Measurements from ENCODE around the gene ZDHHC9. TPM values are rescaled to one million over a fixed set of nuclear protein-coding genes. Genes with fewer than 3 reads are reported as not detected.
A peak's percentile ranks its signal among the peaks of the same experiment; 100 is the strongest.

Gene ZDHHC9
- total RNA-seq, 2 experiments from 2014 or later: 3.0 to 4.1 TPM

DNA sequence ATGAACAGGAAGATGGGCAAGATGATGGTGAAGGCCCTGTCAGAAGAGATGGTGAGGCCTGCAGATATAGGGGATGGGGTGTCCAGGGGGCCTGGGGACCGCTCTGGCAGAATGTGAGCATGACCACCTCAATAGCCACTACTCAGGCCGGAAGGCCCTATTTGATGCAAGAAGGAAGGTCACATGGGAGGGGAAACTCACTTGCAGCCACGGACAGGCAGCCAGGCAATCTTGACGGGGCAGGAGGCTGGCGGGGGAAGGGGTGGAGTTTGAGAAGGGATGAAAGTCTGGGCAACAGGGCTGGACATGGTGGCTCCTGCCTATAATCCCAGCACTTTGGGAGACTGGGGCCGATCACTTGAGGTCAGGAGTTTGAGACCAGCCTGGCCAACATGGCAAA is 55.2 kb downstream of the ZDHHC9 start:
- peaks cover 80% of the 10 kb centered on the region for H3K36me3 Mint-ChIP-seq (ENCODE audit: low read depth)
- no peak overlapping the region for H3K4me3 ChIP-seq (ENCODE audit: low read length)
- H3K36me3 ChIP-seq (ENCODE audit: insufficient read depth, low read length): peaks cover 85% of the 10 kb centered on the region
- POLR2A ChIA-PET: no interaction called here
- H3K27me3 ChIP-seq (ENCODE audit: control insufficient read depth in 1 of 2, insufficient read depth in 2 of 2, low read length in 2 of 2): no peaks in the 10 kb centered on the region
- H3K27ac ChIP-seq (ENCODE audit: low read depth in 1 of 2, low read length in 2 of 2): peak overlapping the region in 1 of 2 donors; percentile 9
- TF ChIP-seq CTCF (IDR thresholded peaks at IDR 0.05): no peak
- peaks cover 40% of the 10 kb centered on the region for H3K4me1 Mint-ChIP-seq (ENCODE audit: low read depth)
- peaks cover 63% of the 10 kb centered on the region for H3K4me1 ChIP-seq (ENCODE audit: insufficient read depth, low read length)
- intact Hi-C loops (cut with DNase I, micrococcal nuclease): loop anchor here (10.0 kb wide), 2 partner anchors 54 to 114 kb away; partner anchors contain the start of gene XPNPEP2 (in 1 of the 2)
- no peak overlapping the region for H3K4me3 Mint-ChIP-seq
- CTCF ChIA-PET: no interaction called here
- no peaks in the 10 kb centered on the region for H3K27me3 Mint-ChIP-seq
- DNase-seq (no peak), ATAC-seq (ENCODE audit: poor library complexity) (no peak)
- H3K9me3 ChIP-seq (ENCODE audit: control insufficient read depth in 1 of 2, insufficient read depth in 1 of 2, low read length in 2 of 2): no peaks in the 10 kb centered on the region
- no peaks in the 10 kb centered on the region for H3K9me3 Mint-ChIP-seq
- peak overlapping the region; percentile 69 for H3K27ac Mint-ChIP-seq

DNA sequence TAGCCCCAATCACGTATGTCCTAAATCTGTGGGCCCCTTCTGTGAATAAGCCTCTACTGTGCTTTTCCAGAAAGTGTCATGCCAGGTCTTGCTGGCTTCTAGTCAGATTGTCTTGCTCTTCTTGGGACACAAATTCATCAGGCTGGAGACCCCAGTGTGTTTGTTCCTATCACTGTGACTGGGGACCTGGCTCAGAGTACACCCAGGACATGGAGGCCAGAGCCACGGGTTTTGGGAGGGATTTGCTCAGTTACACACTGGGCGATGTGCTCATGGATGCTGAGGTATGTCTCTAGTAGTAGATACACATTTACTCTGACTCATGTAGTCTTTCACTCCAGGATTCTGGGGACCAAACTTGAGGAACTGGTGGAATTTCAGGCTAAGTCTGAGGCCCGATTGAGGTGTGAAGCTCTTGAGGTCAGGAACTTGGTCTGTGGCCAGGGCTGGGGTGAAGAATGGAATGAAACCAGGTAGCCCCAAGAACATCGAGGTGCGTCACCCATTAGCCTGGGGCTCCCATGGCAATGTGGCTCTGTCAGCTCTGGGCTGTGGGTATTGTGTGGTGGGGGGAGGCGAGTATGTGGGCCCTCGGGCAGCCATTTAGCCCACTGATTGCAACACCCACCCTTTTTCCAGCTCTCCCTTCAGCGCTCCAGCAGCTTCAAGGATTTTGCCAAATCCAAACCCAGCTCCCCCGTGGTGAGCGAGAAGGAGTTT is 56.2 kb downstream of the ZDHHC9 start:
- ChIA-PET CTCF (interaction anchor here (1.6 to 2.0 kb wide), 2 partner anchors 28 to 35 kb away, joined by 5 to 6 read pairs; no protein-coding TSS in a partner anchor), POLR2A (interaction anchor here (0.9 to 2.6 kb wide), 7 partner anchors 11 to 109 kb away, joined by 3 to 15 read pairs (median 5); no protein-coding TSS in a partner anchor)
- no peaks in the 10 kb centered on the region for H3K9me3 Mint-ChIP-seq
- Histone ChIP-seq H3K4me1 (ENCODE audit: insufficient read depth, low read length) (peaks cover 69% of the 10 kb centered on the region), H3K27ac (ENCODE audit: low read depth in 1 of 2, low read length in 2 of 2) (peak overlapping the region in 1 of 2 donors; percentile 35), H3K9me3 (ENCODE audit: control insufficient read depth in 1 of 2, insufficient read depth in 1 of 2, low read length in 2 of 2) (no peaks in the 10 kb centered on the region), H3K27me3 (ENCODE audit: control insufficient read depth in 1 of 2, insufficient read depth in 2 of 2, low read length in 2 of 2) (no peaks in the 10 kb centered on the region), H3K36me3 (ENCODE audit: insufficient read depth, low read length) (peaks cover 85% of the 10 kb centered on the region), H3K4me3 (ENCODE audit: low read length) (no peak overlapping the region)
- H3K27me3 Mint-ChIP-seq: no peaks in the 10 kb centered on the region
- no peak for TF ChIP-seq CTCF (IDR thresholded peaks at IDR 0.05)
- DNase-seq (no peak), ATAC-seq (ENCODE audit: poor library complexity) (no peak)
- H3K4me3 Mint-ChIP-seq: peak overlapping the region; percentile 84
- H3K27ac Mint-ChIP-seq: peak overlapping the region; percentile 99
- peaks cover 80% of the 10 kb centered on the region for H3K36me3 Mint-ChIP-seq (ENCODE audit: low read depth)
- peaks cover 49% of the 10 kb centered on the region for H3K4me1 Mint-ChIP-seq (ENCODE audit: low read depth)
- intact Hi-C loops (cut with DNase I, micrococcal nuclease): loop anchor here (10.0 kb wide), 2 partner anchors 53 to 113 kb away; partner anchors contain the start of gene XPNPEP2 (in 1 of the 2)

- Mint-ChIP-seq H3K9me3 (no peaks in the 10 kb centered on the region), H3K4me3 (peak overlapping the region; percentile 83), H3K36me3 (ENCODE audit: low read depth) (peaks cover 82% of the 10 kb centered on the region), H3K4me1 (ENCODE audit: low read depth) (peaks cover 56% of the 10 kb centered on the region), H3K27ac (peak overlapping the region; percentile 99), H3K27me3 (no peaks in the 10 kb centered on the region)
- TF ChIP-seq CTCF (IDR thresholded peaks at IDR 0.05): no peak
- DNase-seq (no peak), ATAC-seq (ENCODE audit: poor library complexity) (no peak)
- ChIA-PET POLR2A (interaction anchor here (0.9 to 2.6 kb wide), 5 partner anchors 9 to 132 kb away, joined by 3 to 15 read pairs (median 5); partner anchors contain the start of gene APLN), CTCF (interaction anchor here (2.0 kb wide), 1 partner anchor 36 kb away, joined by 5 read pairs; no protein-coding TSS in a partner anchor)
- Histone ChIP-seq H3K4me3 (ENCODE audit: low read length) (peak overlapping the region; percentile 37), H3K27ac (ENCODE audit: low read depth in 1 of 2, low read length in 2 of 2) (peak overlapping the region; percentile 52 to 69), H3K36me3 (ENCODE audit: insufficient read depth, low read length) (peaks cover 84% of the 10 kb centered on the region), H3K27me3 (ENCODE audit: control insufficient read depth in 1 of 2, insufficient read depth in 2 of 2, low read length in 2 of 2) (no peaks in the 10 kb centered on the region), H3K9me3 (ENCODE audit: control insufficient read depth in 1 of 2, insufficient read depth in 1 of 2, low read length in 2 of 2) (no peaks in the 10 kb centered on the region), H3K4me1 (ENCODE audit: insufficient read depth, low read length) (peaks cover 75% of the 10 kb centered on the region)
- intact Hi-C loops (cut with DNase I, micrococcal nuclease): loop anchor here (10.0 kb wide), 2 partner anchors 51 to 111 kb away; partner anchors contain the start of gene XPNPEP2 (in 1 of the 2)
These were observed 57.5 kb downstream of the ZDHHC9 start for GRCh38 chrX:129786210-129786651.

Measured in CD4-positive, alpha-beta T cell (primary cell).